Left lung (tissue), 10 donors: Measurements from ENCODE around the gene ELMOD1. TPM values are rescaled to one million over a fixed set of nuclear protein-coding genes. Genes with fewer than 3 reads are reported as not detected.
A peak's percentile ranks its signal among the peaks of the same experiment; 100 is the strongest.

ENCODE experiments used
- ATAC-seq: fragments of 200-7000 bp; cut with Tn5 transposase; one replicate; pipeline ENCODE4 v1.9.1; 2020; ENCODE audit warnings: moderate library complexity
- DNase-seq, 4 donors: peaks; one replicate each; pipeline ENCODE4 v3.0.0-alpha.2; 2013 to 2020
- H3K27ac ChIP-seq, 2 donors: fragments of 200-600 bp; sonication (generic) in 1 of 2; one replicate each; pipeline versions ENCODE4 v1.5.0 to v1.8.0; 2020 to 2021
- H3K27me3 ChIP-seq, 2 donors: fragments of 200-600 bp; sonication (generic) in 1 of 2; one replicate each; pipeline versions ENCODE4 v1.5.0 to v1.8.0; 2020 to 2021
- H3K36me3 ChIP-seq, 2 donors: fragments of 200-600 bp; sonication (generic) in 1 of 2; one replicate each; pipeline versions ENCODE4 v1.5.0 to v1.8.0; 2020 to 2021
- H3K4me1 ChIP-seq, 2 donors: fragments of 200-600 bp; one replicate each; pipeline ENCODE4 v1.8.0; 2021
- H3K4me3 ChIP-seq, 2 donors: fragments of 200-600 bp; sonication (generic) in 1 of 2; one replicate each; pipeline versions ENCODE4 v1.5.0 to v1.8.0; 2020 to 2021; ENCODE audit warnings: mild to moderate bottlenecking in 1 of 2
- H3K9me3 ChIP-seq, 2 donors: fragments of 200-600 bp; sonication (generic) in 1 of 2; one replicate each; pipeline versions ENCODE4 v1.5.0 to v1.8.0; 2020 to 2021
- intact Hi-C, 2 donors: fragments of 100-400 bp; cut with DNase I; formaldehyde crosslinking; loops; one replicate each; pipeline versions ENCODE4 v1.11.2 to v1.14.2; 2022
- polyA plus RNA-seq, 6 donors: library from polyadenylated mRNA; unstranded; fragments of 120-200 nt; gene quantifications; one replicate each; pipeline ENCODE4 v1.2.1, GENCODE V29; 2013; ENCODE audit not compliant: insufficient read length in 6 of 6
- total RNA-seq, 2 donors: library from RNA; stranded (reverse); fragmentation: NEBNext Ultra II Directional; extraction: Animal tissue kit (Norgen Biotek cat#: 25700); gene quantifications; one replicate each; pipeline ENCODE4 v1.2.1, GENCODE V29; 2021
- TF ChIP-seq, protein P1 (sequence below), 2 donors: fragments of 200-600 bp; sonication (generic) in 1 of 2; IDR thresholded peaks; one replicate each; pipeline versions ENCODE4 v1.5.0 to v1.8.0; 2021; ENCODE audit warnings: antibody characterized with exemption in 2 of 2
- donor health status: DM: no; HTN: yes; CAD: no.
- donor health status: DM: no; HTN: no; CAD: no.

ELMOD1 gene
- total and polyA plus RNA-seq, 8 donors, result 0.96 to 7.7 (median 5.6) TPM

DNA sequence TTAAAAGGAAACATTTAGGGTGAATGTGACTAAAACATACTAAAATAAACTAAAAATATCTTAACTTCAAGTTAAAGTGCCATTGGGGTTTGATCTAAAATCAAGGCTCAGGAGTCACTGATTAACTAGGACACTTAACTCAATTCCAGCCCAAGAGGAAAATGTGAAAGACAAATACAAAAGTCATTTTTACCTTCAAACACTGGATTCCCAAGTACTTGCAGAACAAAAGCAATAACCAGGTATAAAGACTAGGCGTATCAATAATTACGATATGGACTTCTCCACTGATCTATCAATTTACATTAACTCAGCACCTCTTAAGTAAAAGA, 41.0 kb upstream of the ELMOD1 start:
- H3K4me3 ChIP-seq, result no peak overlapping the region
- no peaks in the 10 kb centered on the region for H3K9me3 ChIP-seq
- peak; percentile 67 for ATAC-seq
- TF ChIP-seq, protein P1, sequence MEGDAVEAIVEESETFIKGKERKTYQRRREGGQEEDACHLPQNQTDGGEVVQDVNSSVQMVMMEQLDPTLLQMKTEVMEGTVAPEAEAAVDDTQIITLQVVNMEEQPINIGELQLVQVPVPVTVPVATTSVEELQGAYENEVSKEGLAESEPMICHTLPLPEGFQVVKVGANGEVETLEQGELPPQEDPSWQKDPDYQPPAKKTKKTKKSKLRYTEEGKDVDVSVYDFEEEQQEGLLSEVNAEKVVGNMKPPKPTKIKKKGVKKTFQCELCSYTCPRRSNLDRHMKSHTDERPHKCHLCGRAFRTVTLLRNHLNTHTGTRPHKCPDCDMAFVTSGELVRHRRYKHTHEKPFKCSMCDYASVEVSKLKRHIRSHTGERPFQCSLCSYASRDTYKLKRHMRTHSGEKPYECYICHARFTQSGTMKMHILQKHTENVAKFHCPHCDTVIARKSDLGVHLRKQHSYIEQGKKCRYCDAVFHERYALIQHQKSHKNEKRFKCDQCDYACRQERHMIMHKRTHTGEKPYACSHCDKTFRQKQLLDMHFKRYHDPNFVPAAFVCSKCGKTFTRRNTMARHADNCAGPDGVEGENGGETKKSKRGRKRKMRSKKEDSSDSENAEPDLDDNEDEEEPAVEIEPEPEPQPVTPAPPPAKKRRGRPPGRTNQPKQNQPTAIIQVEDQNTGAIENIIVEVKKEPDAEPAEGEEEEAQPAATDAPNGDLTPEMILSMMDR (IDR thresholded peaks at IDR 0.05), result no peak
- H3K27ac ChIP-seq, result peak overlapping the region in 1 of 2 donors; percentile 55
- H3K36me3 ChIP-seq, result peaks cover 0 to 17% of the 10 kb centered on the region in 2 donors
- intact Hi-C loops, result no loop called here
- H3K27me3 ChIP-seq, result no peaks in the 10 kb centered on the region
- DNase-seq, result no peak
- H3K4me1 ChIP-seq, result peaks cover 0 to 8% of the 10 kb centered on the region in 2 donors

DNA sequence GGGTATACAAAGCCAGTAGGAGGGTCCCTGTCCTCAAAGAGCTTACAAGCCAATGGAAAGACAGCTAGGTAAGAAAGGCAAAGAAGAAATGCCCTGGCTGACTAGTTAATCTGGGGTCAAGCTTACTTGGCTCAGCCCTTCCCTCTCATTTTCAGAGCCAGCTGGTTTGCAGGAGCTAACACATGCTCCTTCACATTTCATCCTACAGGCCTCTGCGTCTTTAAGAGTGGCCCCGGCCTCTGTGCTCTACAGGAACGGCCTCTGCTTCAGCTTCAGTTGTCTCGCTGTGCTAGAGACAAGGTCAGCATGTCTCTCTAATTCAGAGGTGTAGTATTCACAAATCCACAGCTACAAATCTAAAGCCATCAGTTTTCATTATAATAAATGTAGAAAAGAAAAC, 40.6 kb upstream of the ELMOD1 start:
- Histone ChIP-seq H3K4me3 (no peak overlapping the region), H3K36me3 (peaks cover 0 to 20% of the 10 kb centered on the region in 2 donors), H3K9me3 (no peaks in the 10 kb centered on the region), H3K27me3 (no peaks in the 10 kb centered on the region), H3K4me1 (peaks cover 0 to 8% of the 10 kb centered on the region in 2 donors), H3K27ac (peak overlapping the region in 1 of 2 donors; percentile 55)
- intact Hi-C loops, result no loop called here
- ATAC-seq (peak; percentile 76), DNase-seq (no peak)
- TF ChIP-seq, protein P1 (IDR thresholded peaks at IDR 0.05), result no peak

DNA sequence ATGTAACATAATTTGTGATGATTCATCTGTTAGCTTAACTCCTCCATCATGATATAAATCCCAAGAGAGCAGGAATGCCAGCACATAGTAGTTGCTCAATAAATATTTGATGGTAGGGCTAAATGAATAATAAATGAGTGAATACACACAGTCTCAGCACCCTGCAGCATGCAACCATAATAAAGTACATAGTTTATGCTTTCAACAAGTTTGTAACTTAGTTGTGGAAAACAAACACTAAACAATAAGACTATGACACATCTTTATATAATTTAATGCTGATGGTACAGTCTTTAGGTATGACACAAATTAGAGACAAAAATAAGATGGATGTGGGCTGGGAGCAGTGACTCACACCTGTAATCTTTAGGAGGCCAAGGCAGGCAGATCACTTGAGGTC, 29.3 kb upstream of the ELMOD1 start:
- TF ChIP-seq, protein P1 (IDR thresholded peaks at IDR 0.05), result no peak
- H3K9me3 ChIP-seq, result no peaks in the 10 kb centered on the region
- H3K27me3 ChIP-seq, result no peaks in the 10 kb centered on the region
- ATAC-seq, result no peak
- intact Hi-C loops, result no loop called here
- peaks cover 0 to 9% of the 10 kb centered on the region in 2 donors for H3K36me3 ChIP-seq
- DNase-seq, result no peak
- H3K4me1 ChIP-seq, result peaks cover 4 to 22% of the 10 kb centered on the region in 2 donors
- no peak overlapping the region for H3K4me3 ChIP-seq
- H3K27ac ChIP-seq, result no peak overlapping the region

DNA sequence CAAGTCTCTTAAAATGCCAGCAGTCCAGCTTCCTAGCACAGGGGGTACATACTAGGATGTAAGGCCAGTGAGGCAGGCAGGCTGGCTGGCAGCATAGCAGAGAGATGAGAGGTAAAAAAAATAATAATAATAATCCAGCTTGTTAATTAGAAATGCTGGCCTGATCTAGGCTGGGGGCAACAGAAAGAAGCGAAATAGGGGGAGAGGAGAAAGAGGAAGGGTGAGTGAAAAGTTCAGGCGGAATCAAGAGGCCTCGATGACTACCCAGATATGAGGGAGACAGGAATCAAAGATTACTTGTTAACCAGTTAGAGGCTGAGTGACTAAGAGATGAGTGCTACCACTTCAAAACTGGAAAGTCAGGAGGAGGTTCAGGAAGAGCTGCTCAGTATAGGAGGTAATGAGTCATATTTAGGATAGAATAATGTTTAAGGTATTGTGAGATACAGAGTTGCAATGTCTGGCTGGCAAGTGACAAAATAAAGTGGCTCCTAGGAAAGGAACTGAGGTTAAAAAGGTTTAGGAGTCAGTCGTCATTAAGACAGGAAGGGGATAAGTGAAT, 28.2 kb upstream of the ELMOD1 start:
- H3K27me3 ChIP-seq, result no peaks in the 10 kb centered on the region
- H3K4me1 ChIP-seq, result peaks cover 4 to 22% of the 10 kb centered on the region in 2 donors
- DNase-seq (no peak), ATAC-seq (peak; percentile 39)
- TF ChIP-seq, protein P1 (IDR thresholded peaks at IDR 0.05), result no peak
- H3K36me3 ChIP-seq, result peaks cover 0 to 9% of the 10 kb centered on the region in 2 donors
- no peak overlapping the region for H3K4me3 ChIP-seq
- no peaks in the 10 kb centered on the region for H3K9me3 ChIP-seq
- H3K27ac ChIP-seq, result peak overlapping the region in 1 of 2 donors; percentile 41
- intact Hi-C loops, result no loop called here

DNA sequence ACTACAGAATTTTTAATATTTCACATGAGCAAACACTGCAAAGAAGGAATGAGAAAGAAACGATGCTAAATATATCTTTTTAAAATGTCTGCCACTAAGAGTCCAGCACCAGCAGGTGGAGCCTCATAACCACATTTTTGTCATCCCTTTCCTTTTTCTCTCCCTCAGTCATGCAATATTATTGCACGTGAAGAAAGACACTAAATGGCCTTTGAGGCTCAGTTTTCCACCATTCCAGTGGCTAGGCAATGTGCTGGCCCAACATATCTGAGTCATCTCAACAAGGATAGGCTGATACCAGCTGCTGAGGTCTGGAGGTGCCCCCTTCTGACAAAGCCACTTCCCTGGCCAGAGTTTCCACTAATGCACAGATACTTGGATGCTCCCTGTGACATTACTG, 27.2 kb upstream of the ELMOD1 start:
- peaks cover 4 to 22% of the 10 kb centered on the region in 2 donors for H3K4me1 ChIP-seq
- no peak overlapping the region for H3K4me3 ChIP-seq
- TF ChIP-seq, protein P1 (IDR thresholded peaks at IDR 0.05), result peak in 1 of 2 donors; percentile 41
- H3K27me3 ChIP-seq, result no peaks in the 10 kb centered on the region
- intact Hi-C loops, result no loop called here
- ATAC-seq (peak; percentile 39), DNase-seq (peak in 1 of 4 donors; percentile 52)
- no peak overlapping the region for H3K27ac ChIP-seq
- H3K9me3 ChIP-seq, result no peaks in the 10 kb centered on the region
- H3K36me3 ChIP-seq, result peaks cover 0 to 5% of the 10 kb centered on the region in 2 donors
